ENCODE results near the gene C10orf90.

Gene C10orf90

GRCh38 chr10:126508535-126509040 is 161.9 kb downstream of the C10orf90 start:
- Histone ChIP-seq H3K9me2 (replicated peaks; ENCODE audit: control insufficient read depth, low read length) (no peaks in the 10 kb centered on the region), H3K4me1 (ENCODE audit: control insufficient read depth, low read length) (no peaks in the 10 kb centered on the region), H3K9me3 (ENCODE audit: control insufficient read depth, insufficient read depth, low read length) (no peaks in the 10 kb centered on the region), H3K4me2 (ENCODE audit: low read length) (no peak overlapping the region), H3K79me2 (ENCODE audit: control insufficient read depth, low read length) (no peaks in the 10 kb centered on the region), H3K27me3 (ENCODE audit: control insufficient read depth, low read length) (no peaks in the 10 kb centered on the region), H3K36me3 (ENCODE audit: control insufficient read depth, low read length) (no peaks in the 10 kb centered on the region), H3K4me3 (ENCODE audit: low read length) (no peak overlapping the region), H4K20me1 (ENCODE audit: control insufficient read depth, insufficient read depth, low read depth, low read length) (no peaks in the 10 kb centered on the region), H3F3A (ENCODE audit: control insufficient read depth, insufficient read depth) (no peaks in the 10 kb centered on the region), H3K27ac (ENCODE audit: low read depth, low read length) (no peak overlapping the region)
- TF ChIP-seq CTCF (IDR thresholded peaks at IDR 0.05; ENCODE audit: low read depth, low read length, poor library complexity, severe bottlenecking) (no peak), EZH2phosphoT487 (IDR thresholded peaks at IDR 0.05; ENCODE audit: borderline replicate concordance, low read length) (no peak)

GRCh38 chr10:126504761-126505112 is 165.8 kb downstream of the C10orf90 start:
- Histone ChIP-seq H4K20me1 (ENCODE audit: control insufficient read depth, insufficient read depth, low read depth, low read length) (no peaks in the 10 kb centered on the region), H3K4me1 (ENCODE audit: control insufficient read depth, low read length) (no peaks in the 10 kb centered on the region), H3K79me2 (ENCODE audit: control insufficient read depth, low read length) (no peaks in the 10 kb centered on the region), H3K4me2 (ENCODE audit: low read length) (no peak overlapping the region), H3F3A (ENCODE audit: control insufficient read depth, insufficient read depth) (no peaks in the 10 kb centered on the region), H3K36me3 (ENCODE audit: control insufficient read depth, low read length) (no peaks in the 10 kb centered on the region), H3K9me2 (replicated peaks; ENCODE audit: control insufficient read depth, low read length) (no peaks in the 10 kb centered on the region), H3K27me3 (ENCODE audit: control insufficient read depth, low read length) (no peaks in the 10 kb centered on the region), H3K9me3 (ENCODE audit: control insufficient read depth, insufficient read depth, low read length) (no peaks in the 10 kb centered on the region), H3K27ac (ENCODE audit: low read depth, low read length) (no peak overlapping the region), H3K4me3 (ENCODE audit: low read length) (no peak overlapping the region)
- TF ChIP-seq EZH2phosphoT487 (IDR thresholded peaks at IDR 0.05; ENCODE audit: borderline replicate concordance, low read length), result no peak
- TF ChIP-seq CTCF (IDR thresholded peaks at IDR 0.05; ENCODE audit: low read depth, low read length, poor library complexity, severe bottlenecking), result no peak

- no peaks in the 10 kb centered on the region for H3K4me1 ChIP-seq (ENCODE audit: control insufficient read depth, low read length)
- H3K27ac ChIP-seq (ENCODE audit: low read depth, low read length), result no peak overlapping the region
- no peak overlapping the region for H3K4me2 ChIP-seq (ENCODE audit: low read length)
Observed at GRCh38 chr10:126504063-126504760, 166.3 kb downstream of the C10orf90 start.

More at GRCh38 chr10:126504063-126504760, 166.3 kb downstream of the C10orf90 start:
- no peaks in the 10 kb centered on the region for H3K36me3 ChIP-seq (ENCODE audit: control insufficient read depth, low read length)
- no peaks in the 10 kb centered on the region for H3F3A ChIP-seq (ENCODE audit: control insufficient read depth, insufficient read depth)
- no peak overlapping the region for H3K4me3 ChIP-seq (ENCODE audit: low read length)
- TF ChIP-seq CTCF (IDR thresholded peaks at IDR 0.05; ENCODE audit: low read depth, low read length, poor library complexity, severe bottlenecking) (peak; percentile 56), EZH2phosphoT487 (IDR thresholded peaks at IDR 0.05; ENCODE audit: borderline replicate concordance, low read length) (no peak)
- H3K9me2 ChIP-seq (replicated peaks; ENCODE audit: control insufficient read depth, low read length), result no peaks in the 10 kb centered on the region
- no peaks in the 10 kb centered on the region for H4K20me1 ChIP-seq (ENCODE audit: control insufficient read depth, insufficient read depth, low read depth, low read length)
- no peaks in the 10 kb centered on the region for H3K79me2 ChIP-seq (ENCODE audit: control insufficient read depth, low read length)
- no peaks in the 10 kb centered on the region for H3K9me3 ChIP-seq (ENCODE audit: control insufficient read depth, insufficient read depth, low read length)
- no peaks in the 10 kb centered on the region for H3K27me3 ChIP-seq (ENCODE audit: control insufficient read depth, low read length)

Measured in DOHH2 (cell line).